Measurements from ENCODE around the gene S100P.
A peak's percentile ranks its signal among the peaks of the same experiment; 100 is the strongest.

- peak; percentile 37 for TF ChIP-seq POLR2AphosphoS5 (IDR thresholded peaks at IDR 0.05)
- TF ChIP-seq, protein P1, sequence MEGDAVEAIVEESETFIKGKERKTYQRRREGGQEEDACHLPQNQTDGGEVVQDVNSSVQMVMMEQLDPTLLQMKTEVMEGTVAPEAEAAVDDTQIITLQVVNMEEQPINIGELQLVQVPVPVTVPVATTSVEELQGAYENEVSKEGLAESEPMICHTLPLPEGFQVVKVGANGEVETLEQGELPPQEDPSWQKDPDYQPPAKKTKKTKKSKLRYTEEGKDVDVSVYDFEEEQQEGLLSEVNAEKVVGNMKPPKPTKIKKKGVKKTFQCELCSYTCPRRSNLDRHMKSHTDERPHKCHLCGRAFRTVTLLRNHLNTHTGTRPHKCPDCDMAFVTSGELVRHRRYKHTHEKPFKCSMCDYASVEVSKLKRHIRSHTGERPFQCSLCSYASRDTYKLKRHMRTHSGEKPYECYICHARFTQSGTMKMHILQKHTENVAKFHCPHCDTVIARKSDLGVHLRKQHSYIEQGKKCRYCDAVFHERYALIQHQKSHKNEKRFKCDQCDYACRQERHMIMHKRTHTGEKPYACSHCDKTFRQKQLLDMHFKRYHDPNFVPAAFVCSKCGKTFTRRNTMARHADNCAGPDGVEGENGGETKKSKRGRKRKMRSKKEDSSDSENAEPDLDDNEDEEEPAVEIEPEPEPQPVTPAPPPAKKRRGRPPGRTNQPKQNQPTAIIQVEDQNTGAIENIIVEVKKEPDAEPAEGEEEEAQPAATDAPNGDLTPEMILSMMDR (IDR thresholded peaks at IDR 0.05) = no peak
- no peak for TF ChIP-seq POLR2A (IDR thresholded peaks at IDR 0.05)
Measured at GRCh38 chr4:6732441-6733357, 39.0 kb downstream of the S100P start.

Measured in prostate gland (tissue), 2 donors.